Stimulated activated naive CD8-positive, alpha-beta T cell treated with anti-CD3 and anti-CD28 coated beads, Interleukin-15, amount 100 ng/mL, for 72 hours (primary cell): ENCODE measurements around the gene LSMEM2.
"Not testable (repeated sequence)": the region's sequence is repeated elsewhere in the genome, so short reads cannot be mapped to it uniquely, and the experiment has no call there.

Experiments used
- ATAC-seq: fragments of 150-1000 bp; cut with Tn5 transposase; 2 replicates; pipeline ENCODE4 v1.10.0; 2021; ENCODE audit warnings: mild to moderate bottlenecking, moderate library complexity
- DNase-seq, 2 donors: peaks; one replicate each; pipeline ENCODE4 v3.0.0; 2021 to 2022
- H3K27ac Mint-ChIP-seq, 2 donors: one replicate each; pipeline ENCODE4 v1.8.0; 2022; ENCODE audit warnings: mild to moderate bottlenecking in 2 of 2, mixed read lengths in 2 of 2, moderate library complexity in 2 of 2
- H3K27me3 Mint-ChIP-seq: one replicate; pipeline ENCODE4 v1.8.0; 2022; ENCODE audit warnings: mixed read lengths
- H3K4me1 Mint-ChIP-seq: one replicate; pipeline ENCODE4 v1.8.0; 2022; ENCODE audit warnings: mild to moderate bottlenecking, mixed read lengths
- H3K4me3 Mint-ChIP-seq, 2 donors: one replicate each; pipeline ENCODE4 v1.8.0; 2022; ENCODE audit warnings: mild to moderate bottlenecking in 2 of 2, mixed read lengths in 2 of 2, moderate library complexity in 1 of 2
- H3K9me3 Mint-ChIP-seq, 2 donors: one replicate each; pipeline ENCODE4 v1.8.0; 2022; ENCODE audit warnings: mixed read lengths in 2 of 2

The LSMEM2 gene

GRCh38 chr3:50266017-50266416 lies 12.9 kb upstream of the LSMEM2 start:
- H3K4me3 Mint-ChIP-seq: no peak overlapping the region
- H3K27ac Mint-ChIP-seq: no peak overlapping the region
- ATAC-seq (no peak), DNase-seq (peak in 1 of 2 donors; percentile 0)
- H3K4me1 Mint-ChIP-seq: peaks cover 4% of the 10 kb centered on the region
- H3K9me3 Mint-ChIP-seq: no peaks in the 10 kb centered on the region
- peaks cover 48% of the 10 kb centered on the region for H3K27me3 Mint-ChIP-seq

GRCh38 chr3:50266836-50267235 lies 12.1 kb upstream of the LSMEM2 start:
- H3K4me1 Mint-ChIP-seq: peaks cover 6% of the 10 kb centered on the region
- H3K27ac Mint-ChIP-seq: peak overlapping the region in 1 of 2 donors; percentile 27
- H3K4me3 Mint-ChIP-seq: no peak overlapping the region
- DNase-seq (no peak), ATAC-seq (no peak)
- H3K9me3 Mint-ChIP-seq: no peaks in the 10 kb centered on the region
- peaks cover 56% of the 10 kb centered on the region for H3K27me3 Mint-ChIP-seq

- peaks cover 57% of the 10 kb centered on the region for H3K27me3 Mint-ChIP-seq
- ATAC-seq: no peak
- no peak for DNase-seq
- H3K4me1 Mint-ChIP-seq: peaks cover 12% of the 10 kb centered on the region
- no peaks in the 10 kb centered on the region for H3K9me3 Mint-ChIP-seq
- H3K4me3 Mint-ChIP-seq: no peak overlapping the region
- H3K27ac Mint-ChIP-seq: no peak overlapping the region
Measured at GRCh38 chr3:50267280-50267913, 11.5 kb upstream of the LSMEM2 start.

GRCh38 chr3:50268276-50268675 lies 10.6 kb upstream of the LSMEM2 start:
- H3K27me3 Mint-ChIP-seq: peaks cover 63% of the 10 kb centered on the region
- H3K27ac Mint-ChIP-seq: no peak overlapping the region
- DNase-seq (no peak), ATAC-seq (no peak)
- no peak overlapping the region for H3K4me3 Mint-ChIP-seq
- peaks cover 20% of the 10 kb centered on the region for H3K4me1 Mint-ChIP-seq
- no peaks in the 10 kb centered on the region for H3K9me3 Mint-ChIP-seq

GRCh38 chr3:50268703-50269451 lies 10.0 kb upstream of the LSMEM2 start, which contains the start of gene SEMA3B:
Gene SEMA3B, plus strand, starts transcription at chr3:50269147. Its CDS starts 94 bp downstream, at chr3:50269241.
- DNase-seq: no peak

GRCh38 chr3:50269460-50269859 lies 9.4 kb upstream of the LSMEM2 start:
- Mint-ChIP-seq H3K27me3 (peaks cover 75% of the 10 kb centered on the region), H3K9me3 (no peaks in the 10 kb centered on the region), H3K4me1 (peaks cover 29% of the 10 kb centered on the region), H3K4me3 (no peak overlapping the region), H3K27ac (no peak overlapping the region)
- DNase-seq (no peak), ATAC-seq (no peak)

More at GRCh38 chr3:50268703-50269451, 10.0 kb upstream of the LSMEM2 start, which contains the start of gene SEMA3B:
- no peak for ATAC-seq
- Mint-ChIP-seq H3K27ac (no peak within 1 kb of the TSS), H3K4me3 (no peak within 1 kb of the TSS), H3K4me1 (peaks cover 24% of the 10 kb centered on the region), H3K27me3 (peaks cover 69% of the 10 kb centered on the region), H3K9me3 (no peaks in the 10 kb centered on the region)

GRCh38 chr3:50269977-50270413 lies 8.9 kb upstream of the LSMEM2 start:
- no peaks in the 10 kb centered on the region for H3K9me3 Mint-ChIP-seq
- H3K4me3 Mint-ChIP-seq: no peak overlapping the region
- H3K27me3 Mint-ChIP-seq: peaks cover 80% of the 10 kb centered on the region
- H3K4me1 Mint-ChIP-seq: peaks cover 35% of the 10 kb centered on the region
- DNase-seq (no peak), ATAC-seq (no peak)
- H3K27ac Mint-ChIP-seq: peak overlapping the region in 1 of 2 donors; percentile 61

- Mint-ChIP-seq H3K4me3 (no peak overlapping the region), H3K4me1 (peaks cover 41% of the 10 kb centered on the region), H3K9me3 (no peaks in the 10 kb centered on the region), H3K27me3 (peaks cover 83% of the 10 kb centered on the region), H3K27ac (peak overlapping the region in 1 of 2 donors; percentile 61)
- ATAC-seq: no peak
- no peak for DNase-seq
Measured at GRCh38 chr3:50270422-50271224, 8.3 kb upstream of the LSMEM2 start.

GRCh38 chr3:50271314-50271936 lies 7.5 kb upstream of the LSMEM2 start:
- ATAC-seq: no peak
- H3K4me3 Mint-ChIP-seq: no peak overlapping the region

GRCh38 chr3:50272538-50272910 lies 6.4 kb upstream of the LSMEM2 start:
- DNase-seq, H3K9me3 Mint-ChIP-seq, H3K27ac Mint-ChIP-seq, ATAC-seq: not testable (repeated sequence)
- Mint-ChIP-seq H3K4me3 (peak overlapping the region in 1 of 2 donors; percentile 84), H3K4me1 (peaks cover 50% of the 10 kb centered on the region), H3K27me3 (peaks cover 83% of the 10 kb centered on the region)

More at GRCh38 chr3:50271314-50271936, 7.5 kb upstream of the LSMEM2 start:
- no peak for DNase-seq
- Mint-ChIP-seq H3K27ac (peak overlapping the region in 1 of 2 donors; percentile 23), H3K9me3 (no peaks in the 10 kb centered on the region), H3K4me1 (peaks cover 49% of the 10 kb centered on the region), H3K27me3 (peaks cover 84% of the 10 kb centered on the region)

GRCh38 chr3:50272911-50273688 lies 5.8 kb upstream of the LSMEM2 start:
- no peaks in the 10 kb centered on the region for H3K9me3 Mint-ChIP-seq
- peak overlapping the region; percentile 82 to 84 for H3K4me3 Mint-ChIP-seq
- ATAC-seq: peak; percentile 91
- peaks cover 50% of the 10 kb centered on the region for H3K4me1 Mint-ChIP-seq
- peaks cover 83% of the 10 kb centered on the region for H3K27me3 Mint-ChIP-seq
- peak; percentile 90 to 92 for DNase-seq
- no peak overlapping the region for H3K27ac Mint-ChIP-seq

- H3K4me3 Mint-ChIP-seq: peak overlapping the region in 1 of 2 donors; percentile 82
- no peak for DNase-seq
- peaks cover 83% of the 10 kb centered on the region for H3K27me3 Mint-ChIP-seq
- H3K4me1 Mint-ChIP-seq: peaks cover 50% of the 10 kb centered on the region
- ATAC-seq: no peak
- no peaks in the 10 kb centered on the region for H3K9me3 Mint-ChIP-seq
- H3K27ac Mint-ChIP-seq: no peak overlapping the region
Measured at GRCh38 chr3:50273689-50274065, 5.2 kb upstream of the LSMEM2 start.

GRCh38 chr3:50274371-50275104 lies 4.3 kb upstream of the LSMEM2 start:
- peak; percentile 52 for ATAC-seq
- peak overlapping the region; percentile 27 to 84 for H3K4me3 Mint-ChIP-seq
- H3K4me1 Mint-ChIP-seq: peaks cover 50% of the 10 kb centered on the region
- peaks cover 78% of the 10 kb centered on the region for H3K27me3 Mint-ChIP-seq
- H3K9me3 Mint-ChIP-seq: no peaks in the 10 kb centered on the region
- peak; percentile 76 to 81 for DNase-seq
- H3K27ac Mint-ChIP-seq: no peak overlapping the region
